ENCODE results near the gene CELSR2. TPM values are rescaled to one million over a fixed set of nuclear protein-coding genes. Genes with fewer than 3 reads are reported as not detected.
A peak's percentile ranks its signal among the peaks of the same experiment; 100 is the strongest.

Gene CELSR2
- total and polyA plus RNA-seq, 2 donors (not counting 1 experiment from before 2014, with no cell fraction given), result 0.57 to 2.7 TPM

GRCh38 chr1:109282952-109283747 lies 33.8 kb downstream of the CELSR2 start, which contains the start of gene PSRC1:
Gene PSRC1 (minus strand): TSS chr1:109283145.
- Histone ChIP-seq H3K27ac (ENCODE audit: low read length in 2 of 2) (peak within 1 kb of the TSS in 1 of 2 donors; percentile 22), H3K4me1 (ENCODE audit: control insufficient read depth in 2 of 2, insufficient read depth in 2 of 2, low read length in 2 of 2) (peaks cover 12 to 19% of the 10 kb centered on the region in 2 donors), H3K36me3 (replicated peaks in 1 of 2; ENCODE audit: control extremely low read depth in 1 of 2, control insufficient read depth in 1 of 2, extremely low read depth in 1 of 2, insufficient read depth in 2 of 2, low read length in 1 of 2) (no peaks in the 10 kb centered on the region), H3K27me3 (replicated peaks in 1 of 4; ENCODE audit: control extremely low read depth in 1 of 4, control insufficient read depth in 3 of 4, insufficient read depth in 4 of 4, low read length in 3 of 4) (no peaks in the 10 kb centered on the region), H3K4me3 (ENCODE audit: control extremely low read depth in 1 of 5, extremely low read depth in 1 of 5, insufficient read depth in 1 of 5, low read depth in 2 of 5, low read length in 4 of 5) (peak within 1 kb of the TSS; percentile 68 to 93 (median 80)), H3K4me2 (replicated peaks; ENCODE audit: low read depth, low read length, poor library complexity, severe bottlenecking) (peak within 1 kb of the TSS; percentile 92), H4K20me1 (ENCODE audit: control insufficient read depth, insufficient read depth, low read length, poor library complexity, severe bottlenecking) (no peaks in the 10 kb centered on the region), H3K9ac (ENCODE audit: low read length) (peak within 1 kb of the TSS; percentile 88), H2AFZ (ENCODE audit: insufficient read depth, low read depth, low read length, poor library complexity, severe bottlenecking) (peak within 1 kb of the TSS; percentile 88), H3K79me2 (ENCODE audit: control insufficient read depth, insufficient read depth, low read length) (no peaks in the 10 kb centered on the region), H3K9me3 (ENCODE audit: control extremely low read depth in 1 of 3, control insufficient read depth in 2 of 3, insufficient read depth in 1 of 3, low read length in 2 of 3) (no peaks in the 10 kb centered on the region)
- H3K4me1 Mint-ChIP-seq, result peaks cover 16% of the 10 kb centered on the region
- ATAC-seq (ENCODE audit: low read depth) (peak; percentile 99), DNase-seq (peak; percentile 94)
- peak within 1 kb of the TSS; percentile 88 for H3K27ac Mint-ChIP-seq
- no peaks in the 10 kb centered on the region for H3K9me3 Mint-ChIP-seq (ENCODE audit: insufficient read depth)
- POLR2A ChIA-PET, result no interaction called here
- under 1% methylated on average over 47 of the region's 56 CpGs for WGBS (ENCODE audit: insufficient coverage)
- peak within 1 kb of the TSS; percentile 97 for H3K4me3 Mint-ChIP-seq
- intact Hi-C loops (cut with micrococcal nuclease), result loop anchor here (1.0 kb wide), 5 partner anchors 24 to 211 kb away; partner anchors contain the start of genes CYB561D1, MYBPHL and PSMA5
- peaks cover 3% of the 10 kb centered on the region for H3K27me3 Mint-ChIP-seq
- TF ChIP-seq EZH2 (IDR thresholded peaks at IDR 0.05; ENCODE audit: borderline replicate concordance, insufficient read depth, low read depth, low read length, poor library complexity, severe bottlenecking) (no peak), CTCF (IDR thresholded peaks at IDR 0.05) (peak; percentile 71)
- CTCF ChIA-PET, result interaction anchor here (0.9 to 8.8 kb wide), 12 partner anchors 8 to 701 kb away, joined by 3 to 387 read pairs (median 4); partner anchors contain the start of genes AHCYL1 and SORT1

All from B cell (primary cell).